ENCODE results near the gene TMEM17. TPM values are rescaled to one million over a fixed set of nuclear protein-coding genes. Genes with fewer than 3 reads are reported as not detected.

TMEM17 gene
- total and polyA plus RNA-seq, 2 of the 13 experiments (the other 11 are each of a cell fraction or from before 2014, with no cell fraction given), result 0.22 to 0.50 TPM

GRCh38 chr2:62456721-62457539 is 49.1 kb downstream of the TMEM17 start (continued):
- TF ChIP-seq ZBTB43 (CRISPR knock-in tag; conservative IDR thresholded peaks at IDR 0.05) (peak; percentile 83), ZNF205 (CRISPR knock-in tag; IDR thresholded peaks at IDR 0.05) (peak; percentile 88; the same call in 1 of the 2 replicates), FOSL2 (CRISPR knock-in tag; IDR thresholded peaks at IDR 0.05) (peak; percentile 40), HOXA9 (CRISPR knock-in tag; IDR thresholded peaks at IDR 0.05; ENCODE audit: borderline replicate concordance) (0 out of 2 replicates have a peak, but pooled peaks have one; percentile 81), ZNF382 (CRISPR knock-in tag; IDR thresholded peaks at IDR 0.05; ENCODE audit: borderline replicate concordance) (no peak), PRDM4 (CRISPR knock-in tag; IDR thresholded peaks at IDR 0.05; ENCODE audit: borderline replicate concordance) (no peak), SUZ12 (IDR thresholded peaks at IDR 0.05; ENCODE audit: low read depth, low read length) (no peak), ZNF687 (CRISPR knock-in tag; IDR thresholded peaks at IDR 0.05) (peak; percentile 99), ZBED4 (CRISPR knock-in tag; IDR thresholded peaks at IDR 0.05; ENCODE audit: borderline replicate concordance) (peak; percentile 86), ETV6 (CRISPR knock-in tag; conservative IDR thresholded peaks at IDR 0.05) (no peak; the same call in 1 of the 2 replicates), ZNF850 (CRISPR knock-in tag; conservative IDR thresholded peaks at IDR 0.05) (no peak), ZMYM2 (CRISPR knock-in tag; IDR thresholded peaks at IDR 0.05) (peak; percentile 86; the same call in 1 of the 2 replicates), ZNF720 (CRISPR knock-in tag; IDR thresholded peaks at IDR 0.05) (no peak), LCORL (IDR thresholded peaks at IDR 0.05) (no peak), LCORL (CRISPR knock-in tag; IDR thresholded peaks at IDR 0.05) (peak; percentile 87), RAD21 (CRISPR knock-in tag; IDR thresholded peaks at IDR 0.05) (peak; percentile 100), HDAC1 (CRISPR knock-in tag; IDR thresholded peaks at IDR 0.05) (peak; percentile 75; the same call in 1 of the 2 replicates), ZNF746 (CRISPR knock-in tag; IDR thresholded peaks at IDR 0.05) (no peak; the same call in none of the 2 replicates)
